SK-N-SH treated with all-trans-retinoic acid at 6 μM for 48 hours (cell line): ENCODE data around the gene ITM2C.

Source experiments
- ATAC-seq: fragments of 200-7000 bp; cut with Tn5 transposase; 3 replicates; pipeline ENCODE4 v1.9.1; 2020; ENCODE audit warnings: mild to moderate bottlenecking, moderate library complexity
- ARNTL ChIP-seq: fragments of 450-650 bp; formaldehyde crosslinking; IDR thresholded peaks from 2 replicates; pipeline ENCODE4 v1.5.0; 2020; ENCODE audit warnings: low read depth, mild to moderate bottlenecking, moderate library complexity, borderline replicate concordance
- BACH2 ChIP-seq: fragments of 250-450 bp; sonication (Bioruptor Pico); IDR thresholded peaks from 2 replicates; pipeline ENCODE4 v1.9.0; 2021; ENCODE audit warnings: mild to moderate bottlenecking, borderline replicate concordance
- CSDC2 ChIP-seq: fragments of 250-450 bp; sonication (Bioruptor Pico); IDR thresholded peaks from 2 replicates; pipeline ENCODE4 v1.5.0; 2020; ENCODE audit warnings: mild to moderate bottlenecking, moderate library complexity
- CSRNP3 ChIP-seq: fragments of 250-450 bp; sonication (Bioruptor Pico); IDR thresholded peaks from 2 replicates; pipeline ENCODE4 v1.5.1; 2021; ENCODE audit warnings: mild to moderate bottlenecking, moderate library complexity
- ESRRG ChIP-seq: fragments of 250-450 bp; sonication (Bioruptor Pico); IDR thresholded peaks from 2 replicates; pipeline ENCODE4 v1.6.1; 2021; ENCODE audit warnings: mild to moderate bottlenecking
- GLIS3 ChIP-seq: fragments of 250-450 bp; sonication (Bioruptor Pico); IDR thresholded peaks from 2 replicates; pipeline ENCODE4 v1.5.0; 2020; ENCODE audit warnings: mild to moderate bottlenecking, moderate library complexity
- ISL1 ChIP-seq: fragments of 250-450 bp; sonication (Bioruptor Pico); IDR thresholded peaks from 2 replicates; pipeline ENCODE4 v2.1.2; 2022; ENCODE audit warnings: mild to moderate bottlenecking, moderate library complexity
- OSR1 ChIP-seq: fragments of 250-450 bp; sonication (Bioruptor Pico); IDR thresholded peaks from 2 replicates; pipeline ENCODE4 v1.8.0; 2022; ENCODE audit warnings: moderate library complexity, mild to moderate bottlenecking, inconsistent platforms
- PATZ1 ChIP-seq: fragments of 250-450 bp; sonication (Bioruptor Pico); IDR thresholded peaks from 2 replicates; pipeline ENCODE4 v1.8.0; 2020; ENCODE audit warnings: mild to moderate bottlenecking, moderate library complexity, borderline replicate concordance
- RARB ChIP-seq: fragments of 250-450 bp; sonication (Bioruptor Pico); IDR thresholded peaks from 2 replicates; pipeline ENCODE4 v1.8.0; 2021; ENCODE audit warnings: mild to moderate bottlenecking, moderate library complexity
- SNAI2 ChIP-seq: fragments of 250-450 bp; sonication (Bioruptor Pico); IDR thresholded peaks from 2 replicates; pipeline ENCODE4 v1.5.0; 2020; ENCODE audit warnings: mild to moderate bottlenecking, moderate library complexity
- TCF4 ChIP-seq: fragments of 250-450 bp; sonication (Bioruptor Pico); IDR thresholded peaks from 2 replicates; pipeline ENCODE4 v1.8.0; 2021; ENCODE audit warnings: mild to moderate bottlenecking, moderate library complexity, borderline replicate concordance
- TOX ChIP-seq: fragments of 250-450 bp; sonication (Bioruptor Pico); IDR thresholded peaks from 2 replicates; pipeline ENCODE4 v1.8.0; 2021; ENCODE audit warnings: mild to moderate bottlenecking, moderate library complexity, borderline replicate concordance
- TSHZ2 ChIP-seq: fragments of 250-450 bp; sonication (Bioruptor Pico); IDR thresholded peaks from 2 replicates; pipeline ENCODE4 v1.5.0; 2020; ENCODE audit warnings: mild to moderate bottlenecking, moderate library complexity
- ZC3H10 ChIP-seq: fragments of 250-450 bp; sonication (Bioruptor Pico); IDR thresholded peaks from 2 replicates; pipeline ENCODE4 v1.5.1; 2021; ENCODE audit warnings: mild to moderate bottlenecking, moderate library complexity
- ZFP3 ChIP-seq: fragments of 250-450 bp; sonication (Bioruptor Pico); IDR thresholded peaks from 2 replicates; pipeline ENCODE4 v1.5.0; 2020; ENCODE audit warnings: mild to moderate bottlenecking, moderate library complexity
- ZFP30 ChIP-seq: fragments of 450-650 bp; formaldehyde crosslinking; IDR thresholded peaks from 2 replicates; pipeline ENCODE4 v1.5.0; 2022; ENCODE audit warnings: mild to moderate bottlenecking, moderate library complexity
- ZNF565 ChIP-seq: fragments of 450-650 bp; formaldehyde crosslinking; conservative IDR thresholded peaks from 2 replicates; pipeline ENCODE4 v1.5.0; 2020; ENCODE audit warnings: low read depth, mild to moderate bottlenecking, moderate library complexity
- ZNF70 ChIP-seq: fragments of 450-650 bp; formaldehyde crosslinking; IDR thresholded peaks from 2 replicates; pipeline ENCODE4 v1.5.0; 2020; ENCODE audit warnings: mild to moderate bottlenecking, moderate library complexity
- ZNF8 ChIP-seq: fragments of 450-650 bp; formaldehyde crosslinking; IDR thresholded peaks from 2 replicates; pipeline ENCODE4 v1.5.0; 2020; ENCODE audit warnings: mild to moderate bottlenecking, moderate library complexity
- TF ChIP-seq, protein P1 (sequence below): fragments of 250-450 bp; sonication (Bioruptor Pico); IDR thresholded peaks from 2 replicates; pipeline ENCODE4 v1.8.0; 2021; ENCODE audit warnings: low read depth, mild to moderate bottlenecking, moderate library complexity, borderline replicate concordance
- TF ChIP-seq, protein P2 (sequence below): fragments of 250-450 bp; sonication (Bioruptor Pico); IDR thresholded peaks from 2 replicates; pipeline ENCODE4 v1.5.1; 2020; ENCODE audit warnings: low read depth, mild to moderate bottlenecking, moderate library complexity

The ITM2C gene

DNA sequence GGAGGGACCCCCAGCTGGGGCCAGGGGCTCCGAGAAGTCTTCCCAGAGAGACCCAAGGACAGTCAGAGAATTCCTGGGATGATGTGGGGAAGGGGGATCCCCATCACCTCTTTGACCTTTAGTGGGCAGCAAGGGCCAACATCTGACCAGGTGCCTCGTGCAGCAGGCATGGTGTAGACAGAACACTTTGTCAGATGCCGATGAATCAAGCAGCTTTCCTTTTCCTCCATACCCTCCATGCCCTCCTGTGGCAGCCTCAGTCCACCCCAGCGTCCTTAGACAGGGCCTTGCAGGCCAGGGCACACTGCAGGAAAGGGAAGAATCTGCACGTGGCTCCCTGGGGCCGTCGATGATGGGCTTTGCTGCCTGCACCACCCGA is 34.0 kb downstream of the ITM2C start:
- TF ChIP-seq TOX (CRISPR knock-in tag) (no peak), OSR1 (no peak), ZNF70 (CRISPR knock-in tag) (no peak), ZFP30 (CRISPR knock-in tag) (no peak), ESRRG (CRISPR knock-in tag) (no peak), ISL1 (CRISPR knock-in tag) (no peak), RARB (CRISPR knock-in tag) (no peak), TSHZ2 (CRISPR knock-in tag) (no peak), TCF4 (no peak), ZFP3 (CRISPR knock-in tag) (no peak), ARNTL (CRISPR knock-in tag) (no peak), GLIS3 (CRISPR knock-in tag) (no peak), ZC3H10 (CRISPR knock-in tag) (no peak), CSRNP3 (CRISPR knock-in tag) (no peak), ZNF565 (CRISPR knock-in tag) (no peak), SNAI2 (CRISPR knock-in tag) (no peak)
- TF ChIP-seq, protein P1, sequence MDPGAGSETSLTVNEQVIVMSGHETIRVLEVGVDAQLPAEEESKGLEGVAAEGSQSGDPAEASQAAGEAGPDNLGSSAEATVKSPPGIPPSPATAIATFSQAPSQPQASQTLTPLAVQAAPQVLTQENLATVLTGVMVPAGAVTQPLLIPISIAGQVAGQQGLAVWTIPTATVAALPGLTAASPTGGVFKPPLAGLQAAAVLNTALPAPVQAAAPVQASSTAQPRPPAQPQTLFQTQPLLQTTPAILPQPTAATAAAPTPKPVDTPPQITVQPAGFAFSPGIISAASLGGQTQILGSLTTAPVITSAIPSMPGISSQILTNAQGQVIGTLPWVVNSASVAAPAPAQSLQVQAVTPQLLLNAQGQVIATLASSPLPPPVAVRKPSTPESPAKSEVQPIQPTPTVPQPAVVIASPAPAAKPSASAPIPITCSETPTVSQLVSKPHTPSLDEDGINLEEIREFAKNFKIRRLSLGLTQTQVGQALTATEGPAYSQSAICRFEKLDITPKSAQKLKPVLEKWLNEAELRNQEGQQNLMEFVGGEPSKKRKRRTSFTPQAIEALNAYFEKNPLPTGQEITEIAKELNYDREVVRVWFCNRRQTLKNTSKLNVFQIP (CRISPR knock-in tag) = no peak
- TF ChIP-seq, protein P2, sequence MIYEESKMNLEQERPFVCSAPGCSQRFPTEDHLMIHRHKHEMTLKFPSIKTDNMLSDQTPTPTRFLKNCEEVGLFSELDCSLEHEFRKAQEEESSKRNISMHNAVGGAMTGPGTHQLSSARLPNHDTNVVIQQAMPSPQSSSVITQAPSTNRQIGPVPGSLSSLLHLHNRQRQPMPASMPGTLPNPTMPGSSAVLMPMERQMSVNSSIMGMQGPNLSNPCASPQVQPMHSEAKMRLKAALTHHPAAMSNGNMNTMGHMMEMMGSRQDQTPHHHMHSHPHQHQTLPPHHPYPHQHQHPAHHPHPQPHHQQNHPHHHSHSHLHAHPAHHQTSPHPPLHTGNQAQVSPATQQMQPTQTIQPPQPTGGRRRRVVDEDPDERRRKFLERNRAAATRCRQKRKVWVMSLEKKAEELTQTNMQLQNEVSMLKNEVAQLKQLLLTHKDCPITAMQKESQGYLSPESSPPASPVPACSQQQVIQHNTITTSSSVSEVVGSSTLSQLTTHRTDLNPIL (CRISPR knock-in tag) = no peak
- no peak; the same call in 2 of the 3 replicates for ATAC-seq

- no peak for ATAC-seq
- TF ChIP-seq PATZ1 (CRISPR knock-in tag) = no peak
- TF ChIP-seq ZFP30 (CRISPR knock-in tag) = no peak
- TF ChIP-seq ZC3H10 (CRISPR knock-in tag) = no peak
- TF ChIP-seq OSR1 = no peak
- no peak for TF ChIP-seq ISL1 (CRISPR knock-in tag)
- TF ChIP-seq ARNTL (CRISPR knock-in tag) = no peak
- TF ChIP-seq CSRNP3 (CRISPR knock-in tag) = no peak
- TF ChIP-seq TSHZ2 (CRISPR knock-in tag) = no peak
- TF ChIP-seq SNAI2 (CRISPR knock-in tag) = no peak
- no peak for TF ChIP-seq ESRRG (CRISPR knock-in tag)
- TF ChIP-seq ZNF8 = no peak
- TF ChIP-seq ZNF70 (CRISPR knock-in tag) = no peak
- no peak for TF ChIP-seq CSDC2 (CRISPR knock-in tag)
- TF ChIP-seq, protein P2 (CRISPR knock-in tag) = no peak
- no peak for TF ChIP-seq ZFP3 (CRISPR knock-in tag)
- TF ChIP-seq GLIS3 (CRISPR knock-in tag) = no peak
- TF ChIP-seq TCF4 = no peak
- TF ChIP-seq BACH2 (CRISPR knock-in tag) = no peak
- TF ChIP-seq RARB (CRISPR knock-in tag) = no peak
- TF ChIP-seq, all 23 proteins: peak for 0
These were observed 34.5 kb downstream of the ITM2C start for GRCh38 chr2:230899287-230899686.
